Body of pancreas (tissue), 4 donors: ENCODE measurements around the gene SYT13. TPM values are rescaled to one million over a fixed set of nuclear protein-coding genes. Genes with fewer than 3 reads are reported as not detected.

Experiments used
- ATAC-seq: fragments of 150-250 bp; one replicate; pipeline ENCODE4 v1.9.1; 2016
- DNase-seq, 4 donors: peaks; one replicate each; pipeline ENCODE4 v3.0.0-alpha.2; 2019
- H3K27ac ChIP-seq, 4 donors: fragments of 200-600 bp; sonication (generic); 1 replicate in 3 of 4; 2 replicates in 1 of 4; pipeline versions ENCODE4 v1.5.1 to v1.6.1; 2016 to 2019; ENCODE audit warnings: mild to moderate bottlenecking in 1 of 4, mixed read lengths in 1 of 4, moderate library complexity in 1 of 4
- H3K27me3 ChIP-seq, 2 donors: fragments of 200-600 bp; sonication (generic); one replicate each; pipeline ENCODE4 v1.6.0; 2016; ENCODE audit warnings: mild to moderate bottlenecking in 1 of 2
- H3K36me3 ChIP-seq, 2 donors: fragments of 200-600 bp; sonication (generic); replicated peaks in 1 of 2; 2 replicates each; pipeline ENCODE4 v1.5.1; 2016; ENCODE audit warnings: low read depth in 2 of 2; ENCODE audit not compliant: insufficient read depth in 1 of 2
- H3K4me1 ChIP-seq: fragments of 200-600 bp; sonication (generic); one replicate; pipeline ENCODE4 v1.6.0; 2016
- H3K4me3 ChIP-seq, 2 donors: fragments of 200-600 bp; sonication (generic); 1 replicate in 1 of 2; 2 replicates in 1 of 2; pipeline ENCODE4 v1.5.1; 2016 to 2019
- H3K9me3 ChIP-seq, 3 donors: fragments of 200-600 bp; sonication (generic); 1 replicate in 2 of 3; 2 replicates in 1 of 3; pipeline ENCODE4 v1.5.1; 2016
- CTCF ChIP-seq, 7 experiments: fragments of 450-650 bp in 4 of 7; fragments of 200-600 bp in 3 of 7; sonication (generic) in 3 of 7; IDR thresholded peaks; one replicate each; pipeline ENCODE4 v1.5.1; 2016 to 2019; ENCODE audit warnings: antibody characterized with exemption in 7 of 7
- POLR2A ChIP-seq, 3 donors: fragments of 450-650 bp; IDR thresholded peaks; one replicate each; pipeline ENCODE4 v1.6.1; 2016; ENCODE audit warnings: antibody characterized with exemption in 3 of 3, mild to moderate bottlenecking in 2 of 3
- WGBS, 2 donors: methylation state at CpG; one replicate each; pipeline ENCODE4 v1.1.5; 2017; 5-methylcytosine and 5-hydroxymethylcytosine counted together
- intact Hi-C: fragments of 100-400 bp; cut with DNase I; formaldehyde crosslinking; loops from one replicate; pipeline ENCODE4 v1.15.1; 2023
- total RNA-seq, 2 donors: library from RNA; depleted of rRNA; stranded (reverse); fragments of >200 nt; gene quantifications; one replicate each; pipeline ENCODE4 v1.1.0, GENCODE V29; 2016

The SYT13 gene
- total RNA-seq, 2 donors from 2014 or later: 6.7 to 9.9 TPM

DNA sequence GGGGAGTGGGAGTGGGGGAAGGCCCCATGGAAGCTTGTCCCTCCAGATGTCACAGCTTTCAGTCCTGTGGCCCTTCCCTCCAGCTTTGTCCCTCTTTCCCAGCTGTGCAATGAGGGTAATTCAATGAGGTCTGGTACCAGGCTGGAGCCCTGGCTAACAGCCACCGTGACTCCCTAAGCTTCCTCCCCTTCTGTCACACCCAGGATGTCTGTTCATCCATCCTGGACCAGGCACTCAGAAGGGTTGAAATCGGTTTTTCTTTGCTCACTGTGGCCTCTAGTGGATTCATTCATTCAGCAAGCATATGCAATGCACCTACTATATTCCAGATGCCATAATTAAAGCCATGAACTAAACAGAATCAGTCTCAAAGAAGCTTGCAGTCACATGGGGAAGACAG, 38.7 kb downstream of the SYT13 start:
- ATAC-seq (no peak), DNase-seq (no peak)
- Histone ChIP-seq H3K27me3 (no peaks in the 10 kb centered on the region), H3K36me3 (no peaks in the 10 kb centered on the region), H3K4me1 (no peaks in the 10 kb centered on the region), H3K9me3 (no peaks in the 10 kb centered on the region), H3K27ac (no peak overlapping the region), H3K4me3 (no peak overlapping the region)
- TF ChIP-seq CTCF (IDR thresholded peaks at IDR 0.05): no peak
- intact Hi-C loops: no loop called here
- WGBS, 2 donors: 41 to 46% methylated on average over 2 of the region's 2 CpGs

DNA sequence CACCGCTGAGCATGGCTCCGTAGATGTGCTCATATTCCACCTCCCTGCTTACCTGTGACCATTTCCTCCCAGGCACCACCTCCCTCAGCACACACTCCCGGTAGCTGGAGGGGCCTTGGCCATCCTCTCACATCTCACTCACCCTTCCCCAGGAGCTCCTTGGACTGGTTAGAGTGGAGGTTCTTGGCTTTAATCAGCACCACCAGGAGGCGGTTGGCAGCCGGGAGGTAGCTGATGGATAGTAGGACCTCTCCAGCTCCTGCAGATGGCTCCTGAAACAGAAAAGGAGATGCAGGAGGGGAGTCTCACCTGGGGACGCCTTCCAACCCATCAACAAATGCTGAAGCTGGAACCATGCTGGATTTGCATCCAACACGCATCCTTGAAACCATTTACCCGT, 39.9 kb downstream of the SYT13 start:
- no peaks in the 10 kb centered on the region for H3K4me1 ChIP-seq
- DNase-seq: no peak
- H3K27me3 ChIP-seq: no peaks in the 10 kb centered on the region
- ATAC-seq: no peak
- no peak overlapping the region for H3K4me3 ChIP-seq
- H3K27ac ChIP-seq: no peak overlapping the region
- WGBS, 2 donors: 87 to 93% methylated on average over 6 to 8 of the region's 8 CpGs
- intact Hi-C loops: no loop called here
- no peaks in the 10 kb centered on the region for H3K36me3 ChIP-seq
- TF ChIP-seq CTCF (IDR thresholded peaks at IDR 0.05): no peak
- TF ChIP-seq POLR2A (IDR thresholded peaks at IDR 0.05): no peak
- no peaks in the 10 kb centered on the region for H3K9me3 ChIP-seq

GRCh38 chr11:45245218-45246045, 40.7 kb downstream of the SYT13 start:
- Histone ChIP-seq H3K27me3 (no peaks in the 10 kb centered on the region), H3K4me1 (no peaks in the 10 kb centered on the region), H3K4me3 (no peak overlapping the region), H3K9me3 (no peaks in the 10 kb centered on the region), H3K27ac (no peak overlapping the region), H3K36me3 (no peaks in the 10 kb centered on the region)
- intact Hi-C loops: no loop called here
- ATAC-seq (no peak), DNase-seq (no peak)
- TF ChIP-seq POLR2A (IDR thresholded peaks at IDR 0.05) (no peak), CTCF (IDR thresholded peaks at IDR 0.05) (no peak)
- 73 to 75% methylated on average over 8 of the region's 8 CpGs for WGBS, 2 donors

- no peaks in the 10 kb centered on the region for H3K9me3 ChIP-seq
- intact Hi-C loops: no loop called here
- H3K36me3 ChIP-seq: no peaks in the 10 kb centered on the region
- ATAC-seq (no peak), DNase-seq (no peak)
- 76 to 78% methylated on average over 12 of the region's 12 CpGs for WGBS, 2 donors
- H3K27ac ChIP-seq: no peak overlapping the region
- no peaks in the 10 kb centered on the region for H3K4me1 ChIP-seq
- H3K4me3 ChIP-seq: no peak overlapping the region
- no peaks in the 10 kb centered on the region for H3K27me3 ChIP-seq
- TF ChIP-seq POLR2A (IDR thresholded peaks at IDR 0.05) (no peak), CTCF (IDR thresholded peaks at IDR 0.05) (no peak)
These were observed 42.2 kb downstream of the SYT13 start for GRCh38 chr11:45243967-45244366.

GRCh38 chr11:45239733-45240132, 46.4 kb downstream of the SYT13 start:
- DNase-seq (no peak), ATAC-seq (no peak)
- TF ChIP-seq POLR2A (IDR thresholded peaks at IDR 0.05): no peak
- no peak for TF ChIP-seq CTCF (IDR thresholded peaks at IDR 0.05)
- no peaks in the 10 kb centered on the region for H3K9me3 ChIP-seq
- WGBS, 2 donors: 92 to 94% methylated on average over 1 of the region's 1 CpG
- H3K4me1 ChIP-seq: no peaks in the 10 kb centered on the region
- no peak overlapping the region for H3K4me3 ChIP-seq
- intact Hi-C loops: no loop called here
- H3K27me3 ChIP-seq: no peaks in the 10 kb centered on the region
- H3K27ac ChIP-seq: no peak overlapping the region
- H3K36me3 ChIP-seq: no peaks in the 10 kb centered on the region
